ENCODE data around the gene PITPNC1.
"Not testable (repeated sequence)": the region's sequence is repeated elsewhere in the genome, so short reads cannot be mapped to it uniquely, and the experiment has no call there.

PITPNC1 gene

DNA sequence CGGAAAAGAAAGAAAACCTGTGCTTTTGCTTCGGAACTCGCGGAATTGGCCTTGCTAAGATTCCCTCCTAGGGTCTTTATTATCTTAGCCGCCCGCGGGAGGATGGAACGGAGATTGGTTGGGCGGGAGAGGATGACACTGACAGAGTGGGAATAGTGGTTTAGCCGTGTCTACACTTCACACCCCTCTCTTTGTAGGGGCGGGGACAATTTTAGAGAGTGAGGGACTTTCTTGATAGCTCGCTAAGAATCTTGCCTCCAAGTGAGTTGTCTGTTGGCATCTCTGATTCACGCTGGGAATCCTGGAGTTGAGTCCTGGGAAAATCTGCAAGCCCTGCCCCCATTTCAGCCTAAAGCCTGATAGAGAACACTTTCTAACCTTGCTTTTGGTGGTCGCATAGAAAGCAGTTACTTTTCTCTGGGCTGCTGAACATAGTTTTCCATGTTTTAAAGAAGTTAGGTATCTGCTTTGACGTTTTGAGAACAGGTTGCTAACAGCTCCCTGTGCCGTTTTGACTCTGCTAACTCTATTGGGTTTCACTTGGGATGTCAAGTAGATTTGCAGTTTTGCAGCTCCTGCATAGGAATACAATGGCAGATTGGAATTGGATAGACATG, 341.4 kb downstream of the PITPNC1 start:
- Histone ChIP-seq H3K27ac (ENCODE audit: low read depth, low read length, poor library complexity, severe bottlenecking) (peak overlapping the region; percentile 79), H3K27me3 (ENCODE audit: insufficient read depth, low read length) (no peaks in the 10 kb centered on the region), H3F3A (ENCODE audit: insufficient read depth, low read length) (no peaks in the 10 kb centered on the region), H3K79me2 (ENCODE audit: insufficient read depth, low read length) (peaks cover 22% of the 10 kb centered on the region), H3K9ac (ENCODE audit: low read length) (peak overlapping the region; percentile 98), H3K4me1 (ENCODE audit: insufficient read depth, low read length, severe bottlenecking) (peaks cover 26% of the 10 kb centered on the region), H3K9me2 (ENCODE audit: low read depth, low read length) (no peaks in the 10 kb centered on the region), H3K36me3 (ENCODE audit: insufficient read depth, low read length) (peaks cover 35% of the 10 kb centered on the region), H3K9me3 (ENCODE audit: low read length) (no peaks in the 10 kb centered on the region), H3K4me3 (ENCODE audit: low read depth, low read length, poor library complexity, severe bottlenecking) (peak overlapping the region; percentile 91), H4K20me1 (ENCODE audit: insufficient read depth, low read length) (no peaks in the 10 kb centered on the region), H2AFZ (ENCODE audit: low read length) (0 out of 2 replicates have a peak overlapping the region, but pooled peaks have one; percentile 23), H3K4me2 (ENCODE audit: low read length) (peak overlapping the region; percentile 98)
- TF ChIP-seq CTCF (IDR thresholded peaks at IDR 0.05; ENCODE audit: low read length) (no peak), EZH2 (IDR thresholded peaks at IDR 0.05; ENCODE audit: borderline replicate concordance, low read length) (no peak)

DNA sequence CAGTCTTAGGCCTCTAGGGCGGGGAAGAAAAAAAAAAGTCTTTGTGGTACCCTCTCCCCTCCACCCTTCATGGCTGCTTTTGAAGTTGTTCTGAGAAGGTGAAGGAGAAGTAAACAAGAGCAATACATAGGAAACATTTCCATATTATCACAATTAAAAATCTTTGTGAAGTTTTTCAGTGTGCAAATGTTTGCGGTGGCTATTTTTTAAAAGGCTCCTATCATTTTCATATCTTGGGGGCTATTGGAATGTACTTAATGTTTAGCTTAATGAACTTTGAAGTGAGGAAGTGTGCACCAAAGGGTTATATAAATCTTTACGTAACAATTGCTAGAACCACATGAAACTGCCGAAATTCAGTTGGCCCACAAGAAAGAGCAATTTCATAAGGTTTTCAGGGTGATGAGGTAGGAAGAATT, 348.3 kb downstream of the PITPNC1 start:
- H4K20me1 ChIP-seq (ENCODE audit: insufficient read depth, low read length), result no peaks in the 10 kb centered on the region
- TF ChIP-seq CTCF (IDR thresholded peaks at IDR 0.05; ENCODE audit: low read length) (no peak), EZH2 (IDR thresholded peaks at IDR 0.05; ENCODE audit: borderline replicate concordance, low read length) (no peak)
- H3K4me3 ChIP-seq (ENCODE audit: low read depth, low read length, poor library complexity, severe bottlenecking), result no peak overlapping the region
- H3K27ac ChIP-seq (ENCODE audit: low read depth, low read length, poor library complexity, severe bottlenecking), result no peak overlapping the region
- no peak overlapping the region for H3K9ac ChIP-seq (ENCODE audit: low read length)
- no peaks in the 10 kb centered on the region for H3K27me3 ChIP-seq (ENCODE audit: insufficient read depth, low read length)
- H3K79me2 ChIP-seq (ENCODE audit: insufficient read depth, low read length), result no peaks in the 10 kb centered on the region
- no peak overlapping the region for H2AFZ ChIP-seq (ENCODE audit: low read length)
- H3K36me3 ChIP-seq (ENCODE audit: insufficient read depth, low read length), result peaks cover 97% of the 10 kb centered on the region
- no peaks in the 10 kb centered on the region for H3K9me3 ChIP-seq (ENCODE audit: low read length)
- H3K4me1 ChIP-seq (ENCODE audit: insufficient read depth, low read length, severe bottlenecking), result no peaks in the 10 kb centered on the region
- H3K4me2 ChIP-seq (ENCODE audit: low read length), result no peak overlapping the region
- no peaks in the 10 kb centered on the region for H3K9me2 ChIP-seq (ENCODE audit: low read depth, low read length)
- H3F3A ChIP-seq (ENCODE audit: insufficient read depth, low read length), result no peaks in the 10 kb centered on the region

- Histone ChIP-seq H3K79me2 (ENCODE audit: insufficient read depth, low read length) (no peaks in the 10 kb centered on the region), H3K9ac (ENCODE audit: low read length) (no peak overlapping the region), H2AFZ (ENCODE audit: low read length) (no peak overlapping the region), H4K20me1 (ENCODE audit: insufficient read depth, low read length) (no peaks in the 10 kb centered on the region), H3F3A (ENCODE audit: insufficient read depth, low read length) (no peaks in the 10 kb centered on the region), H3K36me3 (ENCODE audit: insufficient read depth, low read length) (peaks cover 97% of the 10 kb centered on the region), H3K9me2 (ENCODE audit: low read depth, low read length) (no peaks in the 10 kb centered on the region), H3K4me1 (ENCODE audit: insufficient read depth, low read length, severe bottlenecking) (no peaks in the 10 kb centered on the region), H3K4me2 (ENCODE audit: low read length) (no peak overlapping the region), H3K27me3 (ENCODE audit: insufficient read depth, low read length) (no peaks in the 10 kb centered on the region), H3K27ac (ENCODE audit: low read depth, low read length, poor library complexity, severe bottlenecking) (no peak overlapping the region), H3K4me3 (ENCODE audit: low read depth, low read length, poor library complexity, severe bottlenecking) (no peak overlapping the region), H3K9me3 (ENCODE audit: low read length) (0 out of 2 replicates have a peak, but pooled peaks cover 1% of the 10 kb centered on the region)
- TF ChIP-seq EZH2 (IDR thresholded peaks at IDR 0.05; ENCODE audit: borderline replicate concordance, low read length) (no peak), CTCF (IDR thresholded peaks at IDR 0.05; ENCODE audit: low read length) (no peak)
These were observed 348.7 kb downstream of the PITPNC1 start for GRCh38 chr17:67725807-67726206.

GRCh38 chr17:67727152-67728039, 350.3 kb downstream of the PITPNC1 start:
- peaks cover 98% of the 10 kb centered on the region for H3K36me3 ChIP-seq (ENCODE audit: insufficient read depth, low read length)
- H3K4me1 ChIP-seq (ENCODE audit: insufficient read depth, low read length, severe bottlenecking); H2AFZ ChIP-seq (ENCODE audit: low read length); H3K4me2 ChIP-seq (ENCODE audit: low read length); H3F3A ChIP-seq (ENCODE audit: insufficient read depth, low read length); H4K20me1 ChIP-seq (ENCODE audit: insufficient read depth, low read length); H3K9ac ChIP-seq (ENCODE audit: low read length); H3K79me2 ChIP-seq (ENCODE audit: insufficient read depth, low read length); H3K9me3 ChIP-seq (ENCODE audit: low read length); H3K27me3 ChIP-seq (ENCODE audit: insufficient read depth, low read length); H3K9me2 ChIP-seq (ENCODE audit: low read depth, low read length); H3K4me3 ChIP-seq (ENCODE audit: low read depth, low read length, poor library complexity, severe bottlenecking); H3K27ac ChIP-seq (ENCODE audit: low read depth, low read length, poor library complexity, severe bottlenecking): not testable (repeated sequence)

Measured in OCI-LY1 (cell line).